OCI-M1 (cell line): ENCODE measurements around the gene COL4A2.

Experiments
- DNase-seq: peaks from one replicate; lab custom pipeline; 2025; lab: John Stamatoyannopoulos, UW

The COL4A2 gene

GRCh38 chr13:110306960-110307766 is at the start of gene COL4A2, which contains the start of gene COL4A1:
TSS of gene COL4A2 (plus strand) at chr13:110307284. CDS start at chr13:110307904, 620 bp downstream.
TSS of gene COL4A1 (minus strand) at chr13:110307157. CDS start at chr13:110307027, 130 bp downstream.
- DNase-seq, result no peak

GRCh38 chr13:110257408-110257807 is 49.7 kb upstream of the COL4A2 start:
- DNase-seq, result no peak

GRCh38 chr13:110258876-110259631 is 48.0 kb upstream of the COL4A2 start:
- DNase-seq, result no peak

- no peak for DNase-seq
These were observed 47.4 kb upstream of the COL4A2 start for GRCh38 chr13:110259651-110260050.

- DNase-seq, result no peak
These were observed 45.7 kb upstream of the COL4A2 start for GRCh38 chr13:110261166-110262081.

- no peak for DNase-seq
These were observed 45.0 kb upstream of the COL4A2 start for GRCh38 chr13:110262082-110262436.

- DNase-seq, result no peak
These were observed 44.4 kb upstream of the COL4A2 start for GRCh38 chr13:110262508-110263291.

- no peak for DNase-seq
These were observed 43.7 kb upstream of the COL4A2 start for GRCh38 chr13:110263404-110263803.

GRCh38 chr13:110263888-110264287 is 43.2 kb upstream of the COL4A2 start:
- no peak for DNase-seq

- DNase-seq, result no peak
These were observed 42.3 kb upstream of the COL4A2 start for GRCh38 chr13:110264685-110265275.

- no peak for DNase-seq
These were observed 41.8 kb upstream of the COL4A2 start for GRCh38 chr13:110265341-110265681.

GRCh38 chr13:110265682-110266430 is 41.2 kb upstream of the COL4A2 start:
- no peak for DNase-seq

- DNase-seq, result no peak
These were observed 40.7 kb upstream of the COL4A2 start for GRCh38 chr13:110266431-110266809.

GRCh38 chr13:110266983-110267382 is 40.1 kb upstream of the COL4A2 start:
- DNase-seq, result no peak

GRCh38 chr13:110268061-110268460 is 39.0 kb upstream of the COL4A2 start:
- DNase-seq, result no peak

- DNase-seq, result no peak
These were observed 38.4 kb upstream of the COL4A2 start for GRCh38 chr13:110268576-110269185.

GRCh38 chr13:110269509-110270185 is 37.4 kb upstream of the COL4A2 start:
- DNase-seq, result no peak

GRCh38 chr13:110270507-110270906 is 36.6 kb upstream of the COL4A2 start:
- no peak for DNase-seq

GRCh38 chr13:110271313-110271712 is 35.8 kb upstream of the COL4A2 start:
- no peak for DNase-seq
